ENCODE measurements around the gene NUDT6. TPM values are rescaled to one million over a fixed set of nuclear protein-coding genes. Genes with fewer than 3 reads are reported as not detected.
"Not testable (repeated sequence)": the region's sequence is repeated elsewhere in the genome, so short reads cannot be mapped to it uniquely, and the experiment has no call there.

Gene NUDT6
- total RNA-seq, 1 donor from 2014 or later, result 4.0 TPM

DNA sequence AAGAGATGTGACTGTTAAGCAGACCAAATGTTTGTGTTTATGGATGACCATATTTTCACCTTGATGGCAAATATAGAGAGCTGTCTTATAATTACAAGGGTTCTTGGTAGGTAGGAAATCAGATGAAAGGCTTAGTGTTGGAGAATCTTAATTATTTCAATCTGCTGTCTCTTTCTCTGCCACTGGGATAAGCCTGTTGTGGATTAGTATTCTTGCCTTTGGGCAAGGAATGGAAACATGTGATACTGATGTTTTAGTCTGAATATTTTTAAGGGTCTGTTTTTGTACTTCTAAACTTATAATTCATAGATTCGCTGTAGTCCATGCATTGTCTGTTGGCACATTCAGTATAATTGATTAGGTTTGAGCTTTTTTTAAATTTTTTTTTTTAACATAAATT lies 23.7 kb upstream of the NUDT6 start:
- no peak overlapping the region for H3K27ac ChIP-seq (ENCODE audit: low read depth, low read length)
- TF ChIP-seq EZH2 (IDR thresholded peaks at IDR 0.05; ENCODE audit: insufficient read depth, low read length) (no peak), CTCF (IDR thresholded peaks at IDR 0.05; ENCODE audit: insufficient read depth, low read depth, low read length) (no peak)
- H4K20me1 ChIP-seq (ENCODE audit: insufficient read depth, low read length), result no peaks in the 10 kb centered on the region
- no peaks in the 10 kb centered on the region for H3K9me3 ChIP-seq (ENCODE audit: insufficient read depth, low read depth, low read length)
- Mint-ChIP-seq H3K36me3 (ENCODE audit: low read depth, unreplicated experiment) (peaks cover 11% of the 10 kb centered on the region), H3K4me3 (ENCODE audit: unreplicated experiment) (no peak overlapping the region), H3K27ac (ENCODE audit: unreplicated experiment) (no peak overlapping the region), H3K9me3 (ENCODE audit: unreplicated experiment) (peaks cover 3% of the 10 kb centered on the region), H3K27me3 (ENCODE audit: low read depth, unreplicated experiment) (no peaks in the 10 kb centered on the region), H3K4me1 (ENCODE audit: low read depth, unreplicated experiment) (no peaks in the 10 kb centered on the region)
- H2AFZ ChIP-seq (ENCODE audit: low read depth, low read length), result no peak overlapping the region
- H3K9ac ChIP-seq (ENCODE audit: low read length), result no peak overlapping the region
- DNase-seq (ENCODE audit: low read depth) (no peak), FAIRE-seq (no peak)
- H3K4me3 ChIP-seq (ENCODE audit: insufficient read depth, low read depth, low read length), result no peak overlapping the region
- no peak overlapping the region for H3K4me2 ChIP-seq (ENCODE audit: low read length)
- H3K27me3 ChIP-seq (ENCODE audit: insufficient read depth, low read length), result no peaks in the 10 kb centered on the region
- no peaks in the 10 kb centered on the region for H3K79me2 ChIP-seq (ENCODE audit: insufficient read depth, low read length)
- H3K4me1 ChIP-seq (ENCODE audit: insufficient read depth, low read length), result no peaks in the 10 kb centered on the region
- peaks cover 14% of the 10 kb centered on the region for H3K36me3 ChIP-seq (ENCODE audit: insufficient read depth, low read length)

GRCh38 chr4:122945136-122945535 lies 22.7 kb upstream of the NUDT6 start:
- not testable (repeated sequence) for H3K4me1 ChIP-seq (ENCODE audit: insufficient read depth, low read length); DNase-seq (ENCODE audit: low read depth); H3K27ac Mint-ChIP-seq (ENCODE audit: unreplicated experiment); H3K4me1 Mint-ChIP-seq (ENCODE audit: low read depth, unreplicated experiment); H3K9ac ChIP-seq (ENCODE audit: low read length); H3K79me2 ChIP-seq (ENCODE audit: insufficient read depth, low read length); FAIRE-seq; H3K4me3 Mint-ChIP-seq (ENCODE audit: unreplicated experiment); H3K36me3 Mint-ChIP-seq (ENCODE audit: low read depth, unreplicated experiment); H2AFZ ChIP-seq (ENCODE audit: low read depth, low read length); H3K4me2 ChIP-seq (ENCODE audit: low read length); H3K27ac ChIP-seq (ENCODE audit: low read depth, low read length); H3K4me3 ChIP-seq (ENCODE audit: insufficient read depth, low read depth, low read length); H3K27me3 Mint-ChIP-seq (ENCODE audit: low read depth, unreplicated experiment); H3K9me3 Mint-ChIP-seq (ENCODE audit: unreplicated experiment); H4K20me1 ChIP-seq (ENCODE audit: insufficient read depth, low read length); H3K27me3 ChIP-seq (ENCODE audit: insufficient read depth, low read length); H3K9me3 ChIP-seq (ENCODE audit: insufficient read depth, low read depth, low read length)
- peaks cover 14% of the 10 kb centered on the region for H3K36me3 ChIP-seq (ENCODE audit: insufficient read depth, low read length)

- Histone ChIP-seq H3K27ac (ENCODE audit: low read depth, low read length) (no peak overlapping the region), H3K4me1 (ENCODE audit: insufficient read depth, low read length) (no peaks in the 10 kb centered on the region), H3K9ac (ENCODE audit: low read length) (no peak overlapping the region), H2AFZ (ENCODE audit: low read depth, low read length) (no peak overlapping the region), H3K9me3 (ENCODE audit: insufficient read depth, low read depth, low read length) (no peaks in the 10 kb centered on the region), H4K20me1 (ENCODE audit: insufficient read depth, low read length) (no peaks in the 10 kb centered on the region), H3K4me3 (ENCODE audit: insufficient read depth, low read depth, low read length) (no peak overlapping the region), H3K27me3 (ENCODE audit: insufficient read depth, low read length) (no peaks in the 10 kb centered on the region), H3K4me2 (ENCODE audit: low read length) (no peak overlapping the region), H3K36me3 (ENCODE audit: insufficient read depth, low read length) (peaks cover 25% of the 10 kb centered on the region), H3K79me2 (ENCODE audit: insufficient read depth, low read length) (no peaks in the 10 kb centered on the region)
- Mint-ChIP-seq H3K36me3 (ENCODE audit: low read depth, unreplicated experiment) (peaks cover 7% of the 10 kb centered on the region), H3K27me3 (ENCODE audit: low read depth, unreplicated experiment) (no peaks in the 10 kb centered on the region), H3K27ac (ENCODE audit: unreplicated experiment) (no peak overlapping the region), H3K4me1 (ENCODE audit: low read depth, unreplicated experiment) (no peaks in the 10 kb centered on the region), H3K9me3 (ENCODE audit: unreplicated experiment) (no peaks in the 10 kb centered on the region), H3K4me3 (ENCODE audit: unreplicated experiment) (no peak overlapping the region)
- FAIRE-seq (no peak), DNase-seq (ENCODE audit: low read depth) (no peak)
- TF ChIP-seq CTCF (IDR thresholded peaks at IDR 0.05; ENCODE audit: insufficient read depth, low read depth, low read length) (no peak), EZH2 (IDR thresholded peaks at IDR 0.05; ENCODE audit: insufficient read depth, low read length) (no peak)
These were observed 10.4 kb upstream of the NUDT6 start for GRCh38 chr4:122932763-122933162.

Measured in astrocyte (in vitro differentiated cells and primary cell).